HepG2 (cell line): ENCODE measurements around the gene NPTXR. TPM values are rescaled to one million over a fixed set of nuclear protein-coding genes. Genes with fewer than 3 reads are reported as not detected.
A peak's percentile ranks its signal among the peaks of the same experiment; 100 is the strongest.

Experiments used
- CBFB ChIP-seq: sonication (generic); formaldehyde crosslinking; IDR thresholded peaks from 2 replicates; pipeline ENCODE4 v1.4.0; 2020; ENCODE audit warnings: missing genetic modification reagents
- DNMT1 ChIP-seq: sonication (generic); formaldehyde crosslinking; IDR thresholded peaks from 2 replicates; pipeline ENCODE4 v1.5.1; 2020; ENCODE audit warnings: mild to moderate bottlenecking, missing genetic modification reagents
- ELF4 ChIP-seq: sonication (generic); formaldehyde crosslinking; IDR thresholded peaks from 2 replicates; pipeline ENCODE4 v1.5.0; 2020; ENCODE audit warnings: missing genetic modification reagents, mild to moderate bottlenecking, moderate library complexity, borderline replicate concordance
- ESRRA ChIP-seq: sonication (generic); formaldehyde crosslinking; IDR thresholded peaks from 2 replicates; pipeline ENCODE4 v1.5.1; 2020; ENCODE audit warnings: mild to moderate bottlenecking, low read depth, missing genetic modification reagents
- FOXA3 ChIP-seq: IDR thresholded peaks from 2 replicates; pipeline ENCODE4 v1.6.1; 2016; ENCODE audit warnings: missing genetic modification reagents, missing compliant biosample characterization
- HDAC1 ChIP-seq: sonication (generic); formaldehyde crosslinking; IDR thresholded peaks from 2 replicates; pipeline ENCODE4 v1.5.1; 2020; ENCODE audit warnings: mild to moderate bottlenecking, missing genetic modification reagents
- HNRNPLL ChIP-seq: fragments of 200-400 bp; formaldehyde crosslinking; IDR thresholded peaks from 2 replicates; pipeline ENCODE4 v1.6.1; 2017; ENCODE audit warnings: mild to moderate bottlenecking, low read depth, low read length; ENCODE audit not compliant: poor library complexity, severe bottlenecking
- HOXA3 ChIP-seq: sonication (generic); formaldehyde crosslinking; IDR thresholded peaks from 2 replicates; pipeline ENCODE4 v1.5.0; 2020; ENCODE audit warnings: missing genetic modification reagents
- MYPOP ChIP-seq: sonication (generic); formaldehyde crosslinking; IDR thresholded peaks from 2 replicates; pipeline ENCODE4 v1.8.1; 2023; ENCODE audit warnings: mild to moderate bottlenecking, moderate library complexity, missing genetic modification reagents
- PHF5A ChIP-seq: IDR thresholded peaks from one replicate; pipeline ENCODE4 v1.6.1; 2018; ENCODE audit warnings: low read depth, missing genetic modification reagents; ENCODE audit not compliant: unreplicated experiment
- RNF2 ChIP-seq: fragments of 450-650 bp; conservative IDR thresholded peaks from 2 replicates; pipeline ENCODE4 v1.6.1; 2016; ENCODE audit warnings: low read depth
- RXRB ChIP-seq: IDR thresholded peaks from 2 replicates; pipeline ENCODE4 v1.6.1; 2016; ENCODE audit warnings: borderline replicate concordance, missing genetic modification reagents, missing compliant biosample characterization
- SALL1 ChIP-seq: sonication (generic); formaldehyde crosslinking; IDR thresholded peaks from 2 replicates; pipeline ENCODE4 v1.8.0; 2022; ENCODE audit warnings: mild to moderate bottlenecking, missing genetic modification reagents
- STAG1 ChIP-seq: sonication (generic); formaldehyde crosslinking; IDR thresholded peaks from 2 replicates; pipeline ENCODE4 v1.4.0; 2020; ENCODE audit warnings: missing genetic modification reagents
- TCF12 ChIP-seq, 2 experiments: fragments of 450-650 bp in 1 of 2; sonication (generic) in 1 of 2; formaldehyde crosslinking in 1 of 2; IDR thresholded peaks; 2 replicates each; pipeline versions ENCODE4 v1.6.1 to v1.8.0; 2017 to 2022; ENCODE audit warnings: antibody characterized with exemption in 1 of 2, mild to moderate bottlenecking in 1 of 2, missing genetic modification reagents in 1 of 2, moderate library complexity in 1 of 2
- ZBTB2 ChIP-seq: sonication (generic); formaldehyde crosslinking; IDR thresholded peaks from 2 replicates; pipeline ENCODE4 v1.8.0; 2022; ENCODE audit warnings: low read depth, missing genetic modification reagents
- ZC3H13 ChIP-seq: sonication (generic); formaldehyde crosslinking; IDR thresholded peaks from 2 replicates; pipeline ENCODE4 v1.8.1; 2023; ENCODE audit warnings: mild to moderate bottlenecking, missing genetic modification reagents, moderate library complexity
- ZFP82 ChIP-seq: sonication (generic); formaldehyde crosslinking; IDR thresholded peaks from 2 replicates; pipeline ENCODE4 v1.5.1; 2020; ENCODE audit warnings: mild to moderate bottlenecking, missing genetic modification reagents, borderline replicate concordance
- ZFX ChIP-seq: sonication (generic); formaldehyde crosslinking; IDR thresholded peaks from 2 replicates; pipeline ENCODE4 v1.4.0; 2020; ENCODE audit warnings: mild to moderate bottlenecking, low read depth, missing genetic modification reagents, moderate library complexity
- ZFY ChIP-seq: sonication (generic); formaldehyde crosslinking; IDR thresholded peaks from 2 replicates; pipeline ENCODE4 v1.4.0; 2020; ENCODE audit warnings: missing genetic modification reagents
- ZNF484 ChIP-seq: sonication (generic); formaldehyde crosslinking; IDR thresholded peaks from 2 replicates; pipeline ENCODE4 v1.5.1; 2020; ENCODE audit warnings: mild to moderate bottlenecking, low read depth, missing genetic modification reagents, borderline replicate concordance
- ZNF563 ChIP-seq: sonication (generic); formaldehyde crosslinking; IDR thresholded peaks from 2 replicates; pipeline ENCODE4 v1.8.0; 2022; ENCODE audit warnings: mild to moderate bottlenecking, moderate library complexity, missing genetic modification reagents
- ZNF768 ChIP-seq: sonication (generic); formaldehyde crosslinking; IDR thresholded peaks from 2 replicates; pipeline ENCODE4 v1.4.0; 2020; ENCODE audit warnings: missing genetic modification reagents
- ZNF850 ChIP-seq: sonication (generic); formaldehyde crosslinking; conservative IDR thresholded peaks from 2 replicates; pipeline ENCODE4 v1.9.0; 2021; ENCODE audit warnings: mild to moderate bottlenecking, missing genetic modification reagents
- ZSCAN21 ChIP-seq: sonication (generic); formaldehyde crosslinking; IDR thresholded peaks from 2 replicates; pipeline ENCODE4 v1.8.0; 2022; ENCODE audit warnings: mild to moderate bottlenecking, missing genetic modification reagents, moderate library complexity, borderline replicate concordance
- polyA plus RNA-seq, 8 experiments: library from polyadenylated mRNA; depleted of rRNA in 3 of 8; stranded (reverse) in 7 of 8; unstranded in 1 of 8; fragments of >200 nt; fragmentation: Illumina TruSeq in 4 of 8; extraction: Trizol in 4 of 8; gene quantifications; 2 replicates each; pipeline versions ENCODE4 v1.2.1 to v1.2.3, GENCODE V29; 2011 to 2016; ENCODE audit warnings: low read depth in 4 of 8, missing spikeins in 1 of 8, mixed read lengths in 1 of 8; ENCODE audit not compliant: insufficient read depth in 1 of 8
- total RNA-seq, 5 experiments: library from RNA; depleted of rRNA; stranded (reverse); fragments of >200 nt; fragmentation: Illumina TruSeq; extraction: Trizol; gene quantifications; 2 replicates each; pipeline ENCODE4 v1.2.3, GENCODE V29; 2016; ENCODE audit warnings: low read depth in 1 of 5
- TF ChIP-seq, protein P1 (sequence below): sonication (generic); formaldehyde crosslinking; IDR thresholded peaks from 2 replicates; pipeline ENCODE4 v1.4.0; 2020; ENCODE audit warnings: missing genetic modification reagents
- TF ChIP-seq, protein P2 (sequence below): sonication (generic); formaldehyde crosslinking; IDR thresholded peaks from 2 replicates; pipeline ENCODE4 v1.9.0; 2021; ENCODE audit warnings: missing genetic modification reagents, mild to moderate bottlenecking, borderline replicate concordance

The NPTXR gene
- total and polyA plus RNA-seq, 2 of the 13 experiments (the other 11 are each of a cell fraction or from before 2014, with no cell fraction given), result 2.6 to 4.8 TPM

DNA sequence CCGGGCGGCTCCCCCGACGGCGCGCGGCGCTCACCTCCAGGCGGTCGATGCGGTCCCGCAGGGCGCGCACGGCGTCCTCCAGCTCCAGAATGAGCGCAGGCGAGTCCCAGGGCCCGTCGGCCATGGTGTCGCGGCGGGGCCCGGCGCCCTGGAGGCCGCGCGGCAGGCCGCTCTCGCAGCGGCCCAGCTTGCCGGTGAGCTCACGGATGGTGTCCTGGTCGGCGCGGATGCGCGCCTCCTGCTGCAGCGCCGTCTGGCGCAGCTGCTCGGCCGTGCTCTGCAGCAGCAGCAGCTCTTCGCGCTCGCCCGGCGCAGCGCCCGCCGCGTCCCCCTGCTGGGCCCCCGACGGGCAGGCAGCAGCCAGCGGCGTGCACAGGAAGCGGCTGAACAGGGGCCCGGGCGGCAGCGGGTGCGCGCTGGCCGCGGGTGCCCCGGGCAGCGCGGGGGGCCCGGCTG, 599 bp downstream of the NPTXR start (continued):
- TF ChIP-seq ZBTB2 (CRISPR knock-in tag) (peak; percentile 68; the same call in 1 of the 2 replicates), RNF2 (0 out of 2 replicates have a peak, but pooled peaks have one; percentile 42), MYPOP (CRISPR knock-in tag) (peak; percentile 97), FOXA3 (CRISPR knock-in tag) (peak; percentile 22; the same call in 1 of the 2 replicates), HNRNPLL (peak; percentile 65), TCF12 (IDR thresholded peaks at IDR 0.05) (no peak), TCF12 (CRISPR knock-in tag; IDR thresholded peaks at IDR 0.05) (peak; percentile 33; the same call in 1 of the 2 replicates), ZNF850 (CRISPR knock-in tag) (no peak), ZSCAN21 (CRISPR knock-in tag) (peak; percentile 71; the same call in 1 of the 2 replicates), PHF5A (CRISPR knock-in tag) (no peak), SALL1 (peak; percentile 49; the same call in 1 of the 2 replicates), ESRRA (CRISPR knock-in tag) (no peak), DNMT1 (0 out of 2 replicates have a peak, but pooled peaks have one; percentile 19), STAG1 (peak; percentile 19), ZFP82 (CRISPR knock-in tag) (peak; percentile 73; the same call in 1 of the 2 replicates), ZNF484 (CRISPR knock-in tag) (no peak), ZC3H13 (CRISPR knock-in tag) (0 out of 2 replicates have a peak, but pooled peaks have one; percentile 42), ELF4 (CRISPR knock-in tag) (no peak), CBFB (CRISPR knock-in tag) (no peak), ZNF563 (CRISPR knock-in tag) (peak; percentile 63), ZNF768 (peak; percentile 60; the same call in 1 of the 2 replicates), HOXA3 (CRISPR knock-in tag) (peak; percentile 63), RXRB (CRISPR knock-in tag) (0 out of 2 replicates have a peak, but pooled peaks have one; percentile 19), ZFX (CRISPR knock-in tag) (peak; percentile 77), HDAC1 (CRISPR knock-in tag) (peak; percentile 32; the same call in 1 of the 2 replicates), ZFY (CRISPR knock-in tag) (peak; percentile 72)
- TF ChIP-seq, protein P1, sequence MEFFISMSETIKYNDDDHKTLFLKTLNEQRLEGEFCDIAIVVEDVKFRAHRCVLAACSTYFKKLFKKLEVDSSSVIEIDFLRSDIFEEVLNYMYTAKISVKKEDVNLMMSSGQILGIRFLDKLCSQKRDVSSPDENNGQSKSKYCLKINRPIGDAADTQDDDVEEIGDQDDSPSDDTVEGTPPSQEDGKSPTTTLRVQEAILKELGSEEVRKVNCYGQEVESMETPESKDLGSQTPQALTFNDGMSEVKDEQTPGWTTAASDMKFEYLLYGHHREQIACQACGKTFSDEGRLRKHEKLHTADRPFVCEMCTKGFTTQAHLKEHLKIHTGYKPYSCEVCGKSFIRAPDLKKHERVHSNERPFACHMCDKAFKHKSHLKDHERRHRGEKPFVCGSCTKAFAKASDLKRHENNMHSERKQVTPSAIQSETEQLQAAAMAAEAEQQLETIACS, result peak; percentile 82
- TF ChIP-seq, protein P2, sequence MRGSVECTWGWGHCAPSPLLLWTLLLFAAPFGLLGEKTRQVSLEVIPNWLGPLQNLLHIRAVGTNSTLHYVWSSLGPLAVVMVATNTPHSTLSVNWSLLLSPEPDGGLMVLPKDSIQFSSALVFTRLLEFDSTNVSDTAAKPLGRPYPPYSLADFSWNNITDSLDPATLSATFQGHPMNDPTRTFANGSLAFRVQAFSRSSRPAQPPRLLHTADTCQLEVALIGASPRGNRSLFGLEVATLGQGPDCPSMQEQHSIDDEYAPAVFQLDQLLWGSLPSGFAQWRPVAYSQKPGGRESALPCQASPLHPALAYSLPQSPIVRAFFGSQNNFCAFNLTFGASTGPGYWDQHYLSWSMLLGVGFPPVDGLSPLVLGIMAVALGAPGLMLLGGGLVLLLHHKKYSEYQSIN (CRISPR knock-in tag), result no peak
